ENCODE results near the gene CMSS1. TPM values are rescaled to one million over a fixed set of nuclear protein-coding genes. Genes with fewer than 3 reads are reported as not detected.

Gene CMSS1
- total RNA-seq, 1 experiment from 2014 or later, result 35.7 TPM

GRCh38 chr3:99965681-99966408 lies 148.2 kb downstream of the CMSS1 start:
- DNase-seq (ENCODE audit: low spot score), result no peak
- in situ Hi-C loops (cut with HindIII; ENCODE audit: low sequenced_read_pairs), result no loop called here

- in situ Hi-C loops (cut with HindIII; ENCODE audit: low sequenced_read_pairs), result no loop called here
- no peak for DNase-seq (ENCODE audit: low spot score)
Measured at GRCh38 chr3:99966662-99967416, 149.2 kb downstream of the CMSS1 start.

- DNase-seq (ENCODE audit: low spot score), result no peak
- in situ Hi-C loops (cut with HindIII; ENCODE audit: low sequenced_read_pairs), result no loop called here
Measured at GRCh38 chr3:99967796-99968195, 150.1 kb downstream of the CMSS1 start.

- no peak for DNase-seq (ENCODE audit: low spot score)
- in situ Hi-C loops (cut with HindIII; ENCODE audit: low sequenced_read_pairs), result no loop called here
Measured at GRCh38 chr3:99969136-99969535, 151.5 kb downstream of the CMSS1 start.

- DNase-seq (ENCODE audit: low spot score), result no peak
- in situ Hi-C loops (cut with HindIII; ENCODE audit: low sequenced_read_pairs), result no loop called here
Measured at GRCh38 chr3:99970198-99970597, 152.5 kb downstream of the CMSS1 start.

- in situ Hi-C loops (cut with HindIII; ENCODE audit: low sequenced_read_pairs), result no loop called here
Measured at GRCh38 chr3:99971761-99972160, 154.1 kb downstream of the CMSS1 start.

GRCh38 chr3:99972380-99973104 lies 154.9 kb downstream of the CMSS1 start:
- in situ Hi-C loops (cut with HindIII; ENCODE audit: low sequenced_read_pairs), result no loop called here
- DNase-seq (ENCODE audit: low spot score), result no peak

More at GRCh38 chr3:99971761-99972160, 154.1 kb downstream of the CMSS1 start:
- no peak for DNase-seq (ENCODE audit: low spot score)

GRCh38 chr3:99974989-99975388 lies 157.3 kb downstream of the CMSS1 start:
- DNase-seq (ENCODE audit: low spot score), result no peak
- in situ Hi-C loops (cut with HindIII; ENCODE audit: low sequenced_read_pairs), result no loop called here

- in situ Hi-C loops (cut with HindIII; ENCODE audit: low sequenced_read_pairs), result no loop called here
- no peak for DNase-seq (ENCODE audit: low spot score)
Measured at GRCh38 chr3:99976584-99976983, 158.9 kb downstream of the CMSS1 start.

GRCh38 chr3:99978221-99978620 lies 160.6 kb downstream of the CMSS1 start:
- in situ Hi-C loops (cut with HindIII; ENCODE audit: low sequenced_read_pairs), result no loop called here
- no peak for DNase-seq (ENCODE audit: low spot score)

GRCh38 chr3:99980606-99981005 lies 162.9 kb downstream of the CMSS1 start:
- in situ Hi-C loops (cut with HindIII; ENCODE audit: low sequenced_read_pairs), result no loop called here
- DNase-seq (ENCODE audit: low spot score), result no peak

GRCh38 chr3:99981138-99981537 lies 163.5 kb downstream of the CMSS1 start:
- no peak for DNase-seq (ENCODE audit: low spot score)
- in situ Hi-C loops (cut with HindIII; ENCODE audit: low sequenced_read_pairs), result no loop called here

GRCh38 chr3:99982650-99983049 lies 165.0 kb downstream of the CMSS1 start:
- DNase-seq (ENCODE audit: low spot score), result no peak
- in situ Hi-C loops (cut with HindIII; ENCODE audit: low sequenced_read_pairs), result no loop called here

GRCh38 chr3:99984139-99984538 lies 166.5 kb downstream of the CMSS1 start:
- no peak for DNase-seq (ENCODE audit: low spot score)
- in situ Hi-C loops (cut with HindIII; ENCODE audit: low sequenced_read_pairs), result no loop called here

GRCh38 chr3:99984668-99985067 lies 167.0 kb downstream of the CMSS1 start:
- no peak for DNase-seq (ENCODE audit: low spot score)
- in situ Hi-C loops (cut with HindIII; ENCODE audit: low sequenced_read_pairs), result no loop called here

GRCh38 chr3:99990179-99990578 lies 172.5 kb downstream of the CMSS1 start:
- in situ Hi-C loops (cut with HindIII; ENCODE audit: low sequenced_read_pairs), result no loop called here
- DNase-seq (ENCODE audit: low spot score), result no peak

GRCh38 chr3:99997293-99997692 lies 179.6 kb downstream of the CMSS1 start:
- no peak for DNase-seq (ENCODE audit: low spot score)
- in situ Hi-C loops (cut with HindIII; ENCODE audit: low sequenced_read_pairs), result no loop called here

- in situ Hi-C loops (cut with HindIII; ENCODE audit: low sequenced_read_pairs), result no loop called here
Measured at GRCh38 chr3:99999536-99999935, 181.9 kb downstream of the CMSS1 start.

GRCh38 chr3:100001083-100001482 lies 183.4 kb downstream of the CMSS1 start:
- in situ Hi-C loops (cut with HindIII; ENCODE audit: low sequenced_read_pairs), result no loop called here
- DNase-seq (ENCODE audit: low spot score), result no peak

More at GRCh38 chr3:99999536-99999935, 181.9 kb downstream of the CMSS1 start:
- no peak for DNase-seq (ENCODE audit: low spot score)
